SK-N-SH (cell line): Measurements from ENCODE around the gene ZDHHC5.

ENCODE experiments used
- EP300 ChIP-seq, 2 experiments: IDR thresholded peaks; 2 replicates each; pipeline versions ENCODE4 v1.4.0 to v1.6.1; 2012; ENCODE audit warnings: borderline replicate concordance in 1 of 2, low read depth in 1 of 2, low read length in 1 of 2
- GATA2 ChIP-seq: sonication (generic); formaldehyde crosslinking; IDR thresholded peaks from 2 replicates; pipeline ENCODE4 v1.5.0; 2020; ENCODE audit warnings: mild to moderate bottlenecking, missing genetic modification reagents
- MXI1 ChIP-seq: IDR thresholded peaks from 2 replicates; pipeline ENCODE4 v1.6.1; 2012; ENCODE audit warnings: mild to moderate bottlenecking, low read depth, low read length, improper control_type of control experiment
- NFIC ChIP-seq: IDR thresholded peaks from 2 replicates; pipeline ENCODE4 v1.4.0; 2012; ENCODE audit warnings: borderline replicate concordance
- POLR2AphosphoS5 ChIP-seq: IDR thresholded peaks from 2 replicates; pipeline ENCODE4 v1.6.1; 2012; ENCODE audit warnings: low read depth, low read length
- RFX5 ChIP-seq: IDR thresholded peaks from 2 replicates; pipeline ENCODE4 v1.6.1; 2012; ENCODE audit warnings: mild to moderate bottlenecking, improper control_type of control experiment, low read length
- SMC3 ChIP-seq: IDR thresholded peaks from 2 replicates; pipeline ENCODE4 v1.6.1; 2012; ENCODE audit warnings: low read depth, low read length, improper control_type of control experiment
- TAF1 ChIP-seq: IDR thresholded peaks from 2 replicates; pipeline ENCODE4 v1.6.1; 2012; ENCODE audit warnings: low read depth, mild to moderate bottlenecking, low read length, moderate library complexity, borderline replicate concordance
- TEAD4 ChIP-seq: IDR thresholded peaks from 2 replicates; pipeline ENCODE4 v1.4.0; 2012; ENCODE audit warnings: mild to moderate bottlenecking, borderline replicate concordance; ENCODE audit not compliant: insufficient read depth
- TF ChIP-seq, protein P1 (sequence below): fragments of 200-600 bp; sonication (generic); IDR thresholded peaks from 2 replicates; pipeline ENCODE4 v1.6.1; 2017; ENCODE audit warnings: antibody characterized with exemption, mild to moderate bottlenecking, moderate library complexity
- TF ChIP-seq, protein P2 (sequence below): IDR thresholded peaks from 2 replicates; pipeline ENCODE4 v1.4.0; 2012; ENCODE audit warnings: low read depth
- TF ChIP-seq, protein P3 (sequence below): IDR thresholded peaks from 2 replicates; pipeline ENCODE4 v1.6.1; 2012; ENCODE audit warnings: mild to moderate bottlenecking, low read depth, low read length, moderate library complexity
- TF ChIP-seq, protein P4 (sequence below): fragments of 150-350 bp; IDR thresholded peaks from 2 replicates; pipeline ENCODE4 v1.6.1; 2017; ENCODE audit warnings: antibody characterized with exemption, low read length, low read depth, borderline replicate concordance

DNA sequence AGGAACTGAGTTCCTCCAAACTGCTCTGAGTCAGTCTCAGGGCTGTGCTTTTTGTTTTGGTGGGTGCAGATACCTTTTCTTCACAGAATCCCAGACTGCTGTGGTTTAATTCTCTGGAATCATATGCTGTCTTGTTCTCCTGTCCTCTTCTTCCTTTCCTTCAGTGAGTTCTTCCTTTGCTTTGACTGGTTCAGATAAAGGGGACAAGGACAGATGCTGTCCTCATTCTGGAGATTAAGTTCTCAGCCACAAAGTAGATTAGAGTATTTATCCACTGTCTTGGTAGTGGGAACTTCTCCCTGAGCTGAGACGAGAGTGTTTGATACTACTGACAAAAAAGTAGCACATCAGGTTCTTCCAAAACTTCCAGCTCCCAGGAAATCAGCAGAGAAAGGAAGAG lies 13.3 kb downstream of the ZDHHC5 start:
- TF ChIP-seq, protein P1, sequence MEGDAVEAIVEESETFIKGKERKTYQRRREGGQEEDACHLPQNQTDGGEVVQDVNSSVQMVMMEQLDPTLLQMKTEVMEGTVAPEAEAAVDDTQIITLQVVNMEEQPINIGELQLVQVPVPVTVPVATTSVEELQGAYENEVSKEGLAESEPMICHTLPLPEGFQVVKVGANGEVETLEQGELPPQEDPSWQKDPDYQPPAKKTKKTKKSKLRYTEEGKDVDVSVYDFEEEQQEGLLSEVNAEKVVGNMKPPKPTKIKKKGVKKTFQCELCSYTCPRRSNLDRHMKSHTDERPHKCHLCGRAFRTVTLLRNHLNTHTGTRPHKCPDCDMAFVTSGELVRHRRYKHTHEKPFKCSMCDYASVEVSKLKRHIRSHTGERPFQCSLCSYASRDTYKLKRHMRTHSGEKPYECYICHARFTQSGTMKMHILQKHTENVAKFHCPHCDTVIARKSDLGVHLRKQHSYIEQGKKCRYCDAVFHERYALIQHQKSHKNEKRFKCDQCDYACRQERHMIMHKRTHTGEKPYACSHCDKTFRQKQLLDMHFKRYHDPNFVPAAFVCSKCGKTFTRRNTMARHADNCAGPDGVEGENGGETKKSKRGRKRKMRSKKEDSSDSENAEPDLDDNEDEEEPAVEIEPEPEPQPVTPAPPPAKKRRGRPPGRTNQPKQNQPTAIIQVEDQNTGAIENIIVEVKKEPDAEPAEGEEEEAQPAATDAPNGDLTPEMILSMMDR: no peak
- TF ChIP-seq NFIC: no peak
- TF ChIP-seq, protein P2, sequence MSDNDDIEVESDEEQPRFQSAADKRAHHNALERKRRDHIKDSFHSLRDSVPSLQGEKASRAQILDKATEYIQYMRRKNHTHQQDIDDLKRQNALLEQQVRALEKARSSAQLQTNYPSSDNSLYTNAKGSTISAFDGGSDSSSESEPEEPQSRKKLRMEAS: no peak
- TF ChIP-seq POLR2AphosphoS5: no peak
- TF ChIP-seq, protein P3, sequence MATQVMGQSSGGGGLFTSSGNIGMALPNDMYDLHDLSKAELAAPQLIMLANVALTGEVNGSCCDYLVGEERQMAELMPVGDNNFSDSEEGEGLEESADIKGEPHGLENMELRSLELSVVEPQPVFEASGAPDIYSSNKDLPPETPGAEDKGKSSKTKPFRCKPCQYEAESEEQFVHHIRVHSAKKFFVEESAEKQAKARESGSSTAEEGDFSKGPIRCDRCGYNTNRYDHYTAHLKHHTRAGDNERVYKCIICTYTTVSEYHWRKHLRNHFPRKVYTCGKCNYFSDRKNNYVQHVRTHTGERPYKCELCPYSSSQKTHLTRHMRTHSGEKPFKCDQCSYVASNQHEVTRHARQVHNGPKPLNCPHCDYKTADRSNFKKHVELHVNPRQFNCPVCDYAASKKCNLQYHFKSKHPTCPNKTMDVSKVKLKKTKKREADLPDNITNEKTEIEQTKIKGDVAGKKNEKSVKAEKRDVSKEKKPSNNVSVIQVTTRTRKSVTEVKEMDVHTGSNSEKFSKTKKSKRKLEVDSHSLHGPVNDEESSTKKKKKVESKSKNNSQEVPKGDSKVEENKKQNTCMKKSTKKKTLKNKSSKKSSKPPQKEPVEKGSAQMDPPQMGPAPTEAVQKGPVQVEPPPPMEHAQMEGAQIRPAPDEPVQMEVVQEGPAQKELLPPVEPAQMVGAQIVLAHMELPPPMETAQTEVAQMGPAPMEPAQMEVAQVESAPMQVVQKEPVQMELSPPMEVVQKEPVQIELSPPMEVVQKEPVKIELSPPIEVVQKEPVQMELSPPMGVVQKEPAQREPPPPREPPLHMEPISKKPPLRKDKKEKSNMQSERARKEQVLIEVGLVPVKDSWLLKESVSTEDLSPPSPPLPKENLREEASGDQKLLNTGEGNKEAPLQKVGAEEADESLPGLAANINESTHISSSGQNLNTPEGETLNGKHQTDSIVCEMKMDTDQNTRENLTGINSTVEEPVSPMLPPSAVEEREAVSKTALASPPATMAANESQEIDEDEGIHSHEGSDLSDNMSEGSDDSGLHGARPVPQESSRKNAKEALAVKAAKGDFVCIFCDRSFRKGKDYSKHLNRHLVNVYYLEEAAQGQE: no peak
- no peak for TF ChIP-seq TAF1
- TF ChIP-seq GATA2 (CRISPR knock-in tag): no peak
- no peak for TF ChIP-seq RFX5
- TF ChIP-seq TEAD4: no peak
- TF ChIP-seq MXI1: no peak
- no peak for TF ChIP-seq EP300 (IDR thresholded peaks at IDR 0.05; ENCODE audit: borderline replicate concordance in 1 of 2, low read depth in 1 of 2, low read length in 1 of 2)
- TF ChIP-seq, protein P4, sequence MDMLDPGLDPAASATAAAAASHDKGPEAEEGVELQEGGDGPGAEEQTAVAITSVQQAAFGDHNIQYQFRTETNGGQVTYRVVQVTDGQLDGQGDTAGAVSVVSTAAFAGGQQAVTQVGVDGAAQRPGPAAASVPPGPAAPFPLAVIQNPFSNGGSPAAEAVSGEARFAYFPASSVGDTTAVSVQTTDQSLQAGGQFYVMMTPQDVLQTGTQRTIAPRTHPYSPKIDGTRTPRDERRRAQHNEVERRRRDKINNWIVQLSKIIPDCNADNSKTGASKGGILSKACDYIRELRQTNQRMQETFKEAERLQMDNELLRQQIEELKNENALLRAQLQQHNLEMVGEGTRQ: no peak
- no peak for TF ChIP-seq SMC3
